HG02981 (cell line): ENCODE results near the gene PCED1A.
"Not testable (repeated sequence)": the region's sequence is repeated elsewhere in the genome, so short reads cannot be mapped to it uniquely, and the experiment has no call there.

Experiments used
- ATAC-seq: cut with Tn5 transposase; IDR thresholded peaks from one replicate; pipeline ENCODE4 v1.9.1; 2021; ENCODE audit warnings: mild to moderate bottlenecking, moderate library complexity; ENCODE audit not compliant: unreplicated experiment

PCED1A gene

GRCh38 chr20:2834401-2835110 is 5.9 kb downstream of the PCED1A start:
- no peak for ATAC-seq

DNA sequence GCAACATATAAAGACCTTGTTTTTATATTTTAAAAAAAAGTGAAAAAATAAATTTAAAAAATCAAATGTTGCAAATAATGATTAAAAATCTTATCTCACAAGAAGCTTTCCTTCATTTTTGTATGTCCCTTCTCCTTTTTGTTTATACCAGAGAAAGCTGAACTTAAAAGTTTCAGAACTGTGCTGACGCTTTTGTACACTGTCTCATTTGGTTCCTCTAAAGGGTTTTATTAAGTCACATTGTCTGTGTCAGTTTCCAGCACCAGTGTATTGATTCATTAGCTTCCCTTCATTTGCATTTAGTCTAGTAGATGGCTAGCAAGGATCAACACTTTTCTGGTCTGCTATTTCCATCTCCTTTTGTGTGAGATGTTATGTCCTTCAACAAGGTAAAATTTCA is 6.7 kb downstream of the PCED1A start:
- ATAC-seq, result no peak

- not testable (repeated sequence) for ATAC-seq
Observed at GRCh38 chr20:2831206-2831605, 9.2 kb downstream of the PCED1A start.

DNA sequence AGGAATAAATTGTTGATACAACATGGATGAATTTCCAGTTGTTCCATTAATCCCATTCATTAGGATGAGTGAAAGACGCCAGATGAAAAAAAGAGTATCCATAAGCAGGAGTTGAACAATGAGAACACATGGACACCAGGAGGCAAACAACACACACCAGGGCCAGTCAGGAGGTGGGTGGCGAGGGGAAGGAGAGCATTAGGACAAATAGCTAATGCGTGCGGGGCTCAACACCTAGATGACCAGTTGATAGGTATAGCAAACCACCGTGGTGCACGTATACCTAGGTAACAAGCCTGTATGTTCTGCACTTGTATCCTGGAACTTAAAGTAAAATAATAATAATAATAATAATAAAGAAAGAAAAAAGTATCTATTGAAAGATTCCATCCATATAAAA is 11.1 kb downstream of the PCED1A start:
- ATAC-seq, result no peak

DNA sequence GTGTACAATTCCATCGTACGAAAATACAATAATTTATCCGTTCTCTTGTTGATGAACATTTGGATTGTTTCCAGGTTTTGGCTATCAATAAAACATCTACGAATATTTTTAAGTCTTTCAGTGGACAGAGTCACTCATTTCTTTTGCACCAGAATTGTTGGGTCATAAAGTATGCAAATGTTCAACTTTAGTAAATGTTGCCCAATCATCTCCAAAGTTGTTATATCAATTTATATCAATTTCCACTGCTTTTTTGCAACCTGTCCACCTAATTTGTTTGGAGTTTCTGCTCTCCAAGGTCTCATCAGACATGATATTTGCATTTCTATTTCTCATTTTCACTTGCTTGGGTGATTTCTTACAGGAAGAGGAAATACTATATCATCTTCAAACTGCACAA is 13.8 kb downstream of the PCED1A start:
- ATAC-seq, result no peak

GRCh38 chr20:2825761-2826160 is 14.7 kb downstream of the PCED1A start:
- no peak for ATAC-seq

DNA sequence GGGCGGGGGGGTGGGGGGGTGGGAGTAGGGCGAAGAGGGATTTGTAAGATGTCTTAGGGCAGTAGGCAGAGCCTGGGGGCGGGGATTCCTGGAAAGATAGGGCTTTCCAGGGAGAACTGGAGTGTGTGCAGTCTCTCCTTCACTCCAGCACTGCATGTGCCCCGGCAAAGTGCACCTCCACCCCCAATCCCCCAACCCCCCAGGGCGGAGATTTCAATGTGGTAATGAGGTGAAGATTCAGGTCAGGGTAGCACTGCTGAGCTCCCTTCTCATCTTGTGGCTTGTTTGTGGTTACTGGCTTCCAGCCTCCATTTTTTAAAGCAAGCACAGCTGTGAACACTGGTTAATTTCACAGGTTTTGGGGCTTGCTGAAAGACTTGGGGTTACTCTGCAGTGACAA is 18.4 kb downstream of the PCED1A start:
- ATAC-seq, result no peak

DNA sequence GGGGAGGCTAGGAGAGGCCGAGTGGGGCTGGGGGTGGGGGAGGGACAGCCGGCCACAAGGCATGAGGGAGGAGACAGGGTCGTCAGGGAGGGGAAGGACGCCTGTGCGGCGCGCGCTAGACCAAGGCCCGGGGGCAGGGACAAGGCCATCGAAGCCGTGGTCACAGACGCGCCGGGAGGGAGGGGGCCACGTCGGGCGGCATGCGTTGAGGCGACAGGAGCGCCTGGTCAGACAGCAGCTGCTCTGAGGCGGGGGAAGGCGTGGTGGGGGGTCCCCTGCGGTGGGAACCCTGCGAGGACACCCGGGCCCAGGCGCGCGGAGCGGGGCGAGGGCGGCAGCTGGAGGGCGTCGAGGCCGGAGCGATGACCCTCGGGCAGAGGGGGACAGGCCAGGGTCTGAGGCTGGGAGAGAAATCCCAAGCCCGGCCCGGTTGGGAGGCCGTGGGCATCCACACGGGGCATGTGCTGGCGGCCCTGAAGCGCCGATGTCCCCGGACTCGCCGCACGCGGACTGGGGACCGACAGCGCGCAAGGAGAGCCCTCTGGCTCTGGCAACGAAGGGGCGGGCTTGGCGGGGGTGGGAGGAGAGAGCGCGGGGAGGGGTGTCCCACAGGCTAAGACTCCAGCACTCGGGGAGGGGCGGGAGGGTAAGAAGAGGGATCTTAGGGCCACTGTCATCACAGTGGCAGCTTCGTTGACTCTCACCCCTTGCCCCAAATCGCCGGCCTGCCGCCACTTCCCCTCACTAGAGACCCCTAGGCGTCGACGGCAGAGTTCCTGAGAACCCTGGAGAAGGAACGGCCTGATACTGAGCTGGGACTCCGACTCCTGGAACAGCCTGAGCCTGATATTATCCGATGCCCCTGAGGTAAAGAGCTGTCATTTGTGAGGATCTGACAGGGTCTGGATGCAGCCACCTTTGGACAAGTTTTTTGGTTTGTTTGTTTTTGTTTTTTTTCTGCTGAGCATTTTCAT is 19.3 kb downstream of the PCED1A start:
- no peak for ATAC-seq

- ATAC-seq, result no peak
Observed at GRCh38 chr20:2820084-2820895, 20.2 kb downstream of the PCED1A start.

DNA sequence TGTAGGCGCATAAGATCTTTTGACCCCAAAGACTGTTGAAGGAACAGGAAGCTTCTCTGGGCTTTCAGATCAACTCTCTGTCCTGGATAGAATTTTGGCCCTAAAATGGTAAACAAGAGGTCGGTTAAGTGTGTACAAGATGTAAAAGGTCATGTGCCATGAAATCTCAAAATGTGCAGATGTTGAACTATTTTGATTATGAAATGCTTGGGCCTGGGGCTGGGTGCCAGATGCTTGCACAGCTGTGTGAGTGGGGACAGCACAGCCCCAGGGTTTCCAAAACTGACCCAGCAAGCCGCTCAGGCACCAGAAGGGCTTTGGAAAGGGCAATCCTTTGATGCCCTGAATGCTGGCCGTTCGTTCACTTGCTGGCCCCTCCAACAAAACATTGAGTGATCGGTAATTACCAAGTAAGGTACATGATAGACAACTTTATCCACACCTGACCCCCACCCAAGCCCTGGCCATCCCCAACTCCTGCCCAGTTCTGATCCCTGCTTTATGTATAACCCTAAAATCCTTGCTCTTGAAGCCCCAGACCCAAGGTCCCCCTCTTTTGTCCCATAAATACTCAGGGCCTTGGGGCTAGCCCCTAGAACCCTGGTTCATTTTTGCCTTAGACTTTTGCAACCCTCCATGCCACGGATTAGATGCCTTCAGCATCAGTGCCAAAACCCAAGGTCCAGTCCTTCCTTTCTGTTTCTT is 22.4 kb downstream of the PCED1A start:
- no peak for ATAC-seq

DNA sequence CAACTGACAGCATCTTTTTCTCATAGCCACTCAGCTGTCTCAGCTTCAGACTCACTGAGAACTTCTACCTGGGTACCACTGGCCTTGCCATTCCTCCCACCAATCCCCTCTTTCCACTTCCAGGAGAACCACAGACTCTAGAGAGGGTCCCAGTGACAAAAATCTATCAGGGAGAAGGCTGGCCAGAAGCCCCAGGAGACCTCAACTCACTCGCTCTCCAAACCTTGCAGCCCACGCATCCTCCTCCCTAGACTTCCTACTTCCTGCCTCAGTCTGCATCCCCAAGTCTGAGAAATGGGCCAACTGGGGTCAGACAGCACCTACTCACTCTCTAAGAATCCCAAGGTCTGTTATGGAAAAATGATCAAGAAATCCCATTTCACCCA is 23.1 kb downstream of the PCED1A start:
- ATAC-seq, result no peak

DNA sequence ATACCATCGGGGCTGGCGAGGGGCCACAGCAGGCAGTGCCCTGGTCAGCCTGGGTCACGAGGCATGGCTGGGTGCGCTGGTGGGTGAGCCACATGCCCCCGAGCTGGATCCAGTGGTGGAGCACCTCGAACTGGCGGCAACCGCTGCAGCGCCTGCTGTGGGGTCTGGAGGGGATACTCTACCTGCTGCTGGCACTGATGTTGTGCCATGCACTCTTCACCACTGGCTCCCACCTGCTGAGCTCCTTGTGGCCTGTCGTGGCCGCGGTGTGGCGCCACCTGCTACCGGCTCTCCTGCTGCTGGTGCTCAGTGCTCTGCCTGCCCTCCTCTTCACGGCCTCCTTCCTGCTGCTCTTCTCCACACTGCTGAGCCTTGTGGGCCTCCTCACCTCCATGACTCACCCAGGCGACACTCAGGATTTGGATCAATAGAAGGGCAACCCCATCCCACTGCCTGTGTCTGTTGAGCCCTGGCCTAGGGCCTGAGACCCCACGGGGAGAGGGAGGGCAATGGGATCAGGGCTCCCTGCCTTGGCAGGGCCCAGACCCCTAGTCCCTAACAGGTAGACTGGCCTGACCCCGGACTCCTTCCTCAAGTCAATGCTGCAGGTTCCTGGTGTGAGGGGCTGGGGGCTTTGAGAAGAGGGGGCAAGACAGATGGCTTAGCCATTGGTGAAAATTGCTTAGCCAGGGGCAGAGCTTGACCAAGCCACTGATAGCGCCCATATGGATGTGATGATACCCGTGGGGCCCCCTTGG is 23.7 kb downstream of the PCED1A start:
- no peak for ATAC-seq

GRCh38 chr20:2816030-2816582 is 24.3 kb downstream of the PCED1A start, which contains the start of gene TMEM239:
TSS of gene TMEM239 (plus strand) at chr20:2816364. CDS start at chr20:2816555, 191 bp downstream.
- ATAC-seq, result no peak

DNA sequence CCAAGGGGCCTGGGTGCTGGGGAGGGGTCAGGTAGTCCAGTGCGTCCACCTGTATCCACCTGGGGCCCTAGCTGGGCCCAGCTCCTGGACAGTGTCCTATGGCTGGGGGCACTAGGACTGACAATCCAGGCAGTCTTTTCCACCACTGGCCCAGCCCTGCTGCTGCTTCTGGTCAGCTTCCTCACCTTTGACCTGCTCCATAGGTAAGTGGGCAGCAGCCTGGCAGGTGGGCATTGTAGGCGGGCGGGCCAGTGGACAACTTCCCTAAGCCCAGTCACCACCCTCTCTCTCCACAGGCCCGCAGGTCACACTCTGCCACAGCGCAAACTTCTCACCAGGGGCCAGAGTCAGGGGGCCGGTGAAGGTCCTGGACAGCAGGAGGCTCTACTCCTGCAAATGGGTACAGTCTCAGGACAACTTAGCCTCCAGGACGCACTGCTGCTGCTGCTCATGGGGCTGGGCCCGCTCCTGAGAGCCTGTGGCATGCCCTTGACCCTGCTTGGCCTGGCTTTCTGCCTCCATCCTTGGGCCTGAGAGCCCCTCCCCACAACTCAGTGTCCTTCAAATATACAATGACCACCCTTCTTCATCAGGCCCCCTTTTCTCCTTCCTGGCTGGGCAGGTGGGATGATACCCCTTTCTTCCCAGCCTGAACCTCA is 25.1 kb downstream of the PCED1A start:
- ATAC-seq, result no peak

- ATAC-seq, result no peak
Observed at GRCh38 chr20:2814587-2815051, 25.8 kb downstream of the PCED1A start, which contains the start of gene C20orf141. TSS of gene C20orf141 (plus strand) at chr20:2814987. CDS start at chr20:2815185, 198 bp downstream.

GRCh38 chr20:2814076-2814475 is 26.4 kb downstream of the PCED1A start:
- ATAC-seq, result no peak

DNA sequence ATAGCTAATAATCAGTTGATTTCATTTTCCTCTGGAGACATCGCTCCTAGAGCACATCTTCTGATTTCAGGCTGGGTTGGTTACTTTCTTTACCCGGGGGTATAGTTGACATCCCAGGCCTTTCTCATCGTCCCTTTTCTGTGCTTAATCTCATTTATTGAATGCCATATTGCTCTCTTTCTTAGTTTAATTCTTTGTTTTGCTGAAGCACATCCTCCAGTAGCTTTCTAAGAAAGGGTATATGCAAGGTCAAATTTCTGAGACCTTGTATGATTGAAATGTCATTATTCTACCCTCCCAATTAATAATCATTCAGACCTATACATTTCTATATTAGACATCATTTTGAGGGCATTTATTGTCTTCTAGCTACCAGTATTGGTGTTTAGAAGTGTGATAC is 28.3 kb downstream of the PCED1A start:
- ATAC-seq, result no peak

DNA sequence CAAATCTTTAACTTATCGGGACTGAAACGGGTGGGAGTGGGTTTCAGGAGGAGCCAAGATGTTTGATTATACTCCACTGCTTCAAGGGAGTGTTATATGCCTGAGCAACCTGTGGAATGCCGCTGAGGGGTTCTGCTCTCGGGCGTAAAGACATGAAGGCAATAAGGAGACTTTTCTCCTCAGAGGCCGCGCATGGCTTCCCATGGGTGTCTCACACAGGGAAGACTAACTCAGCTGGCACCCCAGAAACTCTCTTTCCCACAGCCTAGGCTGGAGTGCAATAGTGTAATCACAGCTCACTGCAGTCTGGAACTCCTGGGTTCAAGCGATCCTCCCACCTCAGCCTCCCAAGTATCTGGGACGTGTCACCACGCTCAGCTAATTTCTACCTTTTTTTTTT is 30.8 kb downstream of the PCED1A start:
- ATAC-seq, result no peak

- not testable (repeated sequence) for ATAC-seq
Observed at GRCh38 chr20:2807929-2808328, 32.5 kb downstream of the PCED1A start.
